Stimulated activated CD4-positive, alpha-beta T cell treated with anti-CD3 and anti-CD28 coated beads, Interleukin-1b, Interleukin-23, amount 100 ng/mL, for 1 hour (primary cell): Measurements from ENCODE around the gene GDPD3.
"Not testable (repeated sequence)": the region's sequence is repeated elsewhere in the genome, so short reads cannot be mapped to it uniquely, and the experiment has no call there.

Experiments
- DNase-seq, 2 donors: peaks; one replicate each; pipeline ENCODE4 v3.0.0-alpha.2; 2020; ENCODE audit warnings: low read depth in 2 of 2

Gene GDPD3

DNA sequence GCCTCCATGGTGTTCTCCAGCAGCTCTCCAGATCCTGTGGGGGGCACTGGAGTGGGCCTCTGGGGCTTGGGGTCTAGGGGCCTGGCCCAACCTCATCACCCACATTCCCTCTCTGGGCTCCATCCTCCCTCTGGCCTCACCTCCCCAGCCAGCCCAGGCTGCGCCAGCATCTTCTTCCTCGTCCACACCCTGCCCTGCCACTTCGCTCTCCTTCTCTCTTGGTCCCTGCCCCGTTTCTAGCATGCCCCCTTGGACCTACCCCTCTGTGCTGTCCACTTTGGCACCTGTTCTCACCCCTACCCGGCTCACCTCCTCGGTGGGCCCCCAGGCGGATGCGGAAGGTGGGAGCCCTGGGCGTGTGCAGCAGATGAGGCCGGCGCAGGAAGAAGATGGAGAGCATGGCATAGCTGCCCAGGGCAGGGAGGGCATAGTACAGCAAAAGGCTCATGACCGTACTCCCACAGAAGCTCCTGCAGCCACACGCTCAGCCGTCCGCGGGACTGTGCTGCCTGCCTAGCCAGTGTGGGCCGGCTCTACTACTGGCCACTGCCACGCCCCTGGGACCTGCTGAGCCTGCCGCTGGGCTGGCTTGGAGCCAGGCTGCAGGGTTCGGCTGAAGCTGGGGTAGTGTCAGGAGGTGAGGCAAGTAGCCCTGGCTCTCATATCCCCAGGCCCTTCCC lies at the start of gene GDPD3:
GDPD3 (minus strand) TSS at position 507 of the 680 bp plus-strand sequence; CDS start at position 448, 59 bp downstream.
- no peak for DNase-seq

DNA sequence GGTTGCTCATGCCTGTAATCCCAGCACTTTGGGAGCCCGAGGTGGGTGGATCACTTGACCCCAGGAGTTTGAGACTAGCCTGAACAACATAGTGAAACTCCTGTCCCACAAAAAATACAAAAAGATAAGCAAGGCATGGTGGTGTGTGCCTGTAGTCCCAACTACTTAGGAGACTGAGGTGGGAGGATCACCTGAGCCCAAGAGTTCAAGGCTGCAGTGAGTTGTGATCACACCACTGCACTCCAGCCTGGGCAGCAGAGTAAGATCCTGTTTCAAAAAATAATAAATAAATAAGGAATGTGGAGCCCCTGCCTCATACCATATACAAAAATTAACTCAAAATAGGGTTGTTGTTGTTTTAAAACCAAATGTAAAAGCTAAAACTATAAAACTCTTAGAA lies 43.9 kb upstream of the GDPD3 start:
- no peak for DNase-seq

DNA sequence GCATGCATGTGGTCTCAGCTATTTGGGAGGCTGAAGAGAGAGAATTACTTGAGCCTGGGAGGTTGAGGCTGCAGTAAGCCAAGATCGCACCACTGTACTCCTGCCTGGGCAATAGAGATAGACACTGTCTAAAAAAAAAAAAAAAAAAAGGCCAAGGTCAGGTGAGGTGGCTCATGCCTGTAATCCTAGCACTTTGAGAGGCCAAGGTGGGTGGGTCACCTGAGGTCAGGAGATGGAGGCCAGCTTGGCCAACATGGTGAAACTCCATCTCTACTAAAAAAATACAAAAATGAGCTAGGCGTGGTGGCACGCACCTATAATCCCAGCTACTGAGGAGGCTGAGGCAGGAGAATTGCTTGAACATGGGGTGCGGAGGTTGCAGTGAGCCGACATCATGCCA lies 41.9 kb upstream of the GDPD3 start:
- DNase-seq: no peak

GRCh38 chr16:30152517-30152916 lies 39.2 kb upstream of the GDPD3 start:
- no peak for DNase-seq

DNA sequence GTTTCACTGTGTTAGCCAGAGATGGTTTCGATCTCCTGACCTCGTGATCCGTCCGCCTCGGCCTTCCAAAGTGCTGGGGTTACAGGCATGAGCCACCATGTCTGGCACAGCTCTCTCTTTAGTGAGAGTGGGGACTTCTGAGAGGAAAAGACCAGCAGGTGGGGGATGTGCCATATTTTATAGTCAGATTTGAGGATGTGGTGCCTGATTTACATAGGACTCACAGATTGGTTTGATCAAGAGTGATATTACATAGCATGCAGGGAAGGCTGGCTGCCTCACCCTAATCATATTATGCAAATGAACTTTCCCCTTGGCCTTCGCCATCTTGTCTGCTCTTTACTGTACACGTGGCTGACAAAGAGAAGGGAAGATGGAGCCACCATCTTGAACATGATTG lies 37.8 kb upstream of the GDPD3 start:
- no peak for DNase-seq

DNA sequence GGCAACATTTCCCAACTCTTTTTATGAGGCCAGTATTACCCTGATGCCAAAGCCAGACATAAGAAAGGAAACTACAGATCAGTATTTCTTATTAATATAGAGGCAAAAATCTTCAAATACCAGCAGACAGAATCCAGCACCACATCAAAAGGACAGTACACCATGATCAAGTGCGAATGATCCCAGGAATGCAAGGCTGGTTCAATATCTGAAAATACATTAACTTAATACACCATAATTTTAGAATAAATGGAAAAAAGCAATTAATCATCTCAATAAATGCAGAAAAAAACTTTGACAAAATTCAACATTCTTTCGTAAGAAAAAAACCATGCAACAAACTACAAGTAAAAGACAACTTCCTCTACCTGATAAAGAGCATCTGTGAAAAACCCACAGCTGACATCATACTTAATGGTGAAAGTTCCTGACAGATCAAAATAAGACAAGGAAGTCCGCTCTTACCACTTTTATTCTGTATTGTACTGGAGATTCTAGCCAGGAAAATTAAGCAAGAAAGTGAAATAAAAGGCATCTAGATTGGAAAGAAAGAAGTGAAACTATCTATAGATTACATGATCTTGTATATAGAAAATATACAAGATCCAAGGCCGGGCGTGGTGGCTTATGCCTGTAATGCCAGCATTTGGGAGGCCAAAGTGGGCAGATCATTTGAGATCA lies 36.1 kb upstream of the GDPD3 start:
- DNase-seq: no peak

DNA sequence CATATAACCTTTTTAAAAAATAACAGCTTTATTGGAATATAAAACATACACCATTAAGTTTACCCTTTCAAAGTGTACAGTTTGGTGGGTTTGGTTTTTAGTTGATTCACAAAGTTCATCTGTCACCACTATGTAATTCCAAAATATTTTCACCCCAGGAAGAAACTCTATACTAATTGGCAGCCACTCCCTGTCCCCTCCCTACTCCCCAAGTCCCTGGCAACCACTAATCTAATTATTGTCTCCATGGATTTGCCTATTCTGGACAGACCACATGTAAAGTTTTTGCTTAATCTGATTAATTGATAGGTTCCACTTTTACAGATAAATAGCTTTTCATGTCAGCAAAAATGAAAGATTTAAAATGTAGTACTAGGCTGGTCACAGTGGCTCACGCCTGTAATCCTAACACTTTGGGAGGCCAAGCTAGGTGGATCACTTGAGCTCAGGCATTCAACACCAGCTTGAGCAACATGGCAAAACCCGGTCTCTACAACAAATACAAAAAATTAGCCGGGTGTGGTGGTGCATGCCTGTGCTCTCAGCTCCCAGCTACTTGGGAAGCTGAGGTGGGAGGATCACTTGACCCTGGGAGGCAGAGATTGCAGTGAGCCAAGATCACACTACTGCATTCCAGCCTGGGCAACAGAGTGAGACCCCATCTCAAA lies 34.6 kb upstream of the GDPD3 start:
- no peak for DNase-seq

DNA sequence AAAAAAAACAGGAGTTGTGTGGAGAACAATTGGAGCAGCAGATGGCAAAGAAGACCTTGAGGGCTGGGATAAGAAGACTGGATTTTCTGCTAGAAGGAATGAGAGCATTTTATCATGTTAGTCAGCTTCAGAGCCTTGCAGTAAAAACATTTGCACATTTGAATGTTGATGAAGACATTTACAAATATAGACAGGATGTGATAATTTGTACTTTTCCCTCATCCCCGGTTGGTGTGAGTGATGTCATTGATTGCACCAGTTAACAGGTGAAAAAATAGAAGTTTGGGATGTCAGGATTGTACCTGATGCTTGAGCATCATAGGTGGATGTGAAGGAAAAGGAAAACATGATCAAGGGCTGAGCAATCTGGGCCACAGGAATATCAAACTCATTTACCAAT lies 32.3 kb upstream of the GDPD3 start:
- DNase-seq: no peak

GRCh38 chr16:30144917-30145316 lies 31.6 kb upstream of the GDPD3 start:
- DNase-seq: no peak

GRCh38 chr16:30144017-30144416 lies 30.7 kb upstream of the GDPD3 start:
- DNase-seq: no peak

DNA sequence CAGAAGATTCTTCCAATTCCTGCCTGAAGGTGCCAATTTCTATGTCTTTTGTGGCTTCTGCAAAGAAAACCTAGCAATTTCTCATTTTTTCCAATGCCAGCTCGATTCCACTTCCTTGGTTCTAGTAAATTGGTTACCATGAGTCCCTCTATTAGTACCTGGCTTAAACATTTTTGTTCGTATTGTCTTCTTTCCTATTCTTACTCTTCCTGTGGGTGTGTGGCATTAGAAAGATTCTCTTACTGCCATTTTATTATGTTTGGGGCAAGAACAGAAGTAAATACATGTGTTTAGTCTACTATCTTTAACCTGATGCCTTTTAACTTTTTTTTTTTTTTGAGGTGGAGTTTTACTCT lies 30.0 kb upstream of the GDPD3 start:
- no peak for DNase-seq

- no peak for DNase-seq
Observed at GRCh38 chr16:30142672-30143346, 29.5 kb upstream of the GDPD3 start.

DNA sequence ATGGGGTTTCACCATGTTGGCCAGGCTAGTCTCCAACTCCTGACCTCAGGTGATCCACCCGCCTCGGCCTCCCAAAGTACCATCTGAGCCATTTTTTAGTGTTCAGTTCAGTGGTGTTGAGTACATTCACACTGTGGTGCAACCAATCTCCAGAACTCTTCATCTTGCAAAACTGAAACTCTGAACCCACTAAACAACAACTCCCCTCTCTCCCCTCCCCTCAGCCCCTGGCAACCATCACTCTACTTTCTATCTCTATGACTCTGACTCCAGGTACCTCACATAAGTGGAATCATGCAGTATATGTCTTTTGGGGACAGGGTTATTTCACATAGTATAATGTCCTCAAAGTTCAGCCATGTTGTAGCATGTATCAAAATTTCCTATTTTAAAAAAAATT lies 28.4 kb upstream of the GDPD3 start:
- DNase-seq: no peak

DNA sequence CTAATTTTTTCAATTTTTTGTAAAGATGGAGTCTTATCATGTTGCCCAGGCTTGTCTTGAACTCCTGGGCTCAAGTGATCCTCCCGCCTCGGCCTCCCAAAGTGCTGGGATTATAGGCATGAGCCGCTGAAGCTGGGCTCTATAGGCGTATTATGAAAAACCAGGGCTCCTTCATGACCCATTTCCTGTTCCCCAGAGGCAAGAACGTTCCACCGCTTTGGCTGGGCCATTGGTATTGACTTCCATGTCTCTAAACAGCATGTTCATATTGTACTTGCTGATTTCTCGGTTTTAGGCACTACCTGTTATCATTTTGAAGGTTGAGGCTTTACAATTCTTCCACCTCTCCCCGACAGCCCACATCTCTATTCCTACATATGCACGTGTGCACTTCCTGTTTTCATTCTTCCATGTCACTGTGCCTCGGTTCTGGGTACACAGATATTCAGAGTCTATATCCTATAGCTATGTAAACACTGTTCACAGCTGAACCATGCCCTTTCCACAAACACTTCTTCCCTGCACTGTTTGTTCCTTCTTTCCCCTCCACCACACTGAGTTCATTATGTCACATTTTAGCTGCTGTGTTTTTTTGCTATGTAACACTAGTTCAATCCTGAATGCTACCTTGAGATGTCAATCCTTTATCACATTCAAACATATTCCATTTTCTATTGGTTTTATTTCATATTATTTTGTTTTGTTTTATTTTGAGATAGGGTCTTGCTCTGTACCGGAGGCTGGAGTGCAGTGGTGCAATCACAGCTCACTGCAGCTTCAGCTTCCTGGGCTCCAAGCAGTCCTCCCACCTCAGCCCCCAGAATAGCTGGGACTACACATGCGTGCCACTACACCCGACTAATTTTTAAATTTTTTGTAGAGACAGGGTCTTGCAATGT lies 26.5 kb upstream of the GDPD3 start:
- no peak for DNase-seq

DNA sequence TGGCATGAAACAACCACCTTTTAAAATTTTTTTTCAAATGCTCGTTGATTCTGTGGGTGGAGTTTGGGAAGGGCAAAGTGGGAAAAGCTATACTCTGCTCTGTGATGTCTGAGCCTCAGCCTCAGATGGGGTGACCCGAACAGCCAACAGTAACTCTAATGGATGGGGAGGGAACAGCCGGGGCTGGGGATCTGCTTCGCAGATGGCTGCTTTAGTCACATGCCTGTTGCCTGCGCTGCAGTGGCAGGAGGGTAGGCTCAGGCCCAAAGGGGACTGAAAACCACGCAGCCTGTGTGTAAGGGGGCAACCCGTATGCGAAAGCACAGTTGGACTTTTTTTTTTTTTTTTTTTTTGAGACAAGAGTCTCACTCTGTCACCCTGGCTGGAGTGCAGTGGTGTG lies 24.6 kb upstream of the GDPD3 start:
- DNase-seq: no peak

DNA sequence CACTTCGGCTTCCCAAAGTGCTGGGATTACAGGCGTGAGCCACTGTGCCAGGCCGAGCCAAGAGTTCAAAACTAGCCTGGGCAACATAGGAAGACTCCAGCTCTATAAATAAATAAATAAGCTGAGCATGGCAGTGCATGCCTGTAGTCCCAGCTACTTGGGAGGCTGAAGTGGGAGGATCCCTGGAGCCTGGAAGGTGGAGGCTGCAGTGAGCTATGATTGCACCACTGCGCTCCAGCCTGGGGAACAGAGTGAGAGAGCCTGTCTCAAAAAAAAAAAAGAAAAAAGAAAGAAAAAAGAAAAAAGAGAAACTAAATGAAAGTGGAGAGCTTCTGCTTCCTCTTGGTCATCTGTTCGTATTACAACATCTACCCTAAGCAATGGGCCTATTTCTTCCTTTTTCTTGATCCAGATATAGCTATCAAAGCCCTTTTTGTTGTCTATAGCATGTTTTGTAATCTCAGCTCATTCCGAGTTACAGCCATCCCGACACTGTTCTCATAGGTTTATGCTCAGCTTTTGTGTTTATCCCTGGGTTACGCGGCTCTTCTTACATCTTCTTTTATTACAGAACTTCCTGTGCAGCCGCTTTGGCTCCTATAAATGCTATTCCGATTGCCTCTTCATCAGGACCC lies 23.8 kb upstream of the GDPD3 start:
- DNase-seq: no peak

DNA sequence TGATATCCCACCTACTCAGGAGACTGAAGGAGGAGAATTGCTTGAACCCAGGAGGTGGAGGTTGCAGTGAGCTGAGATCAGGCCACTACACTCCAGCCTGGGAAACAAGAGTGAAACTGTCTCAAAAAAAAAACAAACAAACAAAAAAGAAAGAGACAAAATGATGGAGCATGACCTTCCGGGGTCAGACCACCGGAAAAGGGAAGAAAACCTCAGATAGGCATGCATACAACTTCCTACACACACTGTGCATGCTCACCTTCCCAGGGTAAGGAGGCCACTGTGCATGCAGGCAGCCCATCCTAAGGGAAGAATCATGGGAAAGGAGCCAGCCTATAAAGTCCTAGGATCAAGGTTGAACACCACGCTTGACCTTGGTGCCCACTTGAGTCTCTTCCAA lies 19.3 kb upstream of the GDPD3 start:
- DNase-seq: no peak

DNA sequence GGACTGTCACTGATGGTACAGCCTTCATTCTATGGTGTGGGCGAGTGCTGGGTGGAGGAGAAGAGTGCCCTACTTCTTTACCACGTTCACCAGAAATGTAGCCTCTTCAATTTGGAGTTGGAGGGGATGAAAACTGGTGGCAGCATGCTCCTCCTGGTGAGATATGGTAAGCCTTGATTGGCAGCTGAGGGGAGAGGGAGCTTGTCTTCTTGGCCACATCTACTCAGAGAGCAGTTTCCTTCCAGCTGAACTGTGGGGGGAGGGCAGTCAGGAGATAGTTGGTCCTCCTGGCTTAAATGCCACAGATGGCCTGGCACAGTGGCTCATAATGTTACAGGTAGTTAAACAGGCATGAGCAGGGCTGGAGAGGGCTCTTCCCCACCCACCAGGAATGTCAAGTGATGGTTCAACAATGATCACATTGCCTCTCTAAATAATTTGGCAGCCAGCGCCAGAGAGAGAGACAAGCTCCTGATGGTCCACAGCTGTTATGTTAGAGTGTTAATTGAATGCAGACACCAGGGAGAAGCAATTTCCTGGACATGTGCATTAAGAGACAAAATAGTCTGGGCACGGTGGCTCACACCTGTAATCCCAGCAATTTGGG lies 18.6 kb upstream of the GDPD3 start:
- DNase-seq: no peak

- DNase-seq: no peak
Observed at GRCh38 chr16:30127993-30128392, 14.7 kb upstream of the GDPD3 start.

DNA sequence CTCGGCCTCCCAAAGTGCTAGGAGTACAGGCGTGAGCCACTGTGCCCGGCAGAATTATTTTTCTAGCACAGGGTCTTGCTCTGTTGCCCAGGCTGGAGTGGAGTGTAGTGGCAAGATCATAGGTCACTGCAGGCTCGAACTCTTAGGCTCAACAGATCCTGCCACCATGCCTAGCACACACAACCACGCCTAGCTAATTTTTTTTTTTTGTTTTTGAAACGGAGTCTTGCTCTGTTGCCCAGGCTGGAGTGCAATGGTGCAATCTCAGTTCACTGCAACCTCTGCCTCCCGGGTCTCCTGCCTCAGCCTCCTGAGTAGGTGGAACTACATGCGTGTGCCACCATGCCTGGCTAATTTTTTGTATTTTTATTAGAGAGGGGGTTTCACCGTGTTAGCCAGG lies 12.4 kb upstream of the GDPD3 start:
- not testable (repeated sequence) for DNase-seq

DNA sequence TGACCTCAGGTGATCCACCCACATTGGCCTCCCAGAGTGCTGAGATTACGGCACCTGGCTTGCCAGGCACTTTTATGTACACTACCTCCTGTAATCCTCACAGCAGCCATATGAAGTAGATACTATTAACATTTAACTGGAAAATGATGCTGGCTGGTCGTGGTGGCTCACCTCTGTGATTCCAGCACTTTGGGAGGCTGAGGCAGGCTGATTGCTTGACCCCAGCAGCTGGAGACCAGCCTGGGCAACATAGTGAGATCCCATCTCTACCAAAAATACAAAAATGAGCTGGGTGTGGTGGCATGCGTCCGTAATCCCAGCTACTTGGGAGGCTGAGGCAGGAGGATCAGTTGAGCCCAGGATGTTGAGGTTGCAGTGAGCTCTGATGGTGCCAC lies 11.6 kb upstream of the GDPD3 start:
- no peak for DNase-seq
